OCI-M2 (cell line): ENCODE results near the gene OR4K2.
"Not testable (repeated sequence)": the region's sequence is repeated elsewhere in the genome, so short reads cannot be mapped to it uniquely, and the experiment has no call there.

Experiments used
- DNase-seq: peaks from one replicate; lab custom pipeline; 2025; ENCODE audit not compliant: unreplicated experiment; lab: John Stamatoyannopoulos, UW

The OR4K2 gene, protein sequence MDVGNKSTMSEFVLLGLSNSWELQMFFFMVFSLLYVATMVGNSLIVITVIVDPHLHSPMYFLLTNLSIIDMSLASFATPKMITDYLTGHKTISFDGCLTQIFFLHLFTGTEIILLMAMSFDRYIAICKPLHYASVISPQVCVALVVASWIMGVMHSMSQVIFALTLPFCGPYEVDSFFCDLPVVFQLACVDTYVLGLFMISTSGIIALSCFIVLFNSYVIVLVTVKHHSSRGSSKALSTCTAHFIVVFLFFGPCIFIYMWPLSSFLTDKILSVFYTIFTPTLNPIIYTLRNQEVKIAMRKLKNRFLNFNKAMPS

DNA sequence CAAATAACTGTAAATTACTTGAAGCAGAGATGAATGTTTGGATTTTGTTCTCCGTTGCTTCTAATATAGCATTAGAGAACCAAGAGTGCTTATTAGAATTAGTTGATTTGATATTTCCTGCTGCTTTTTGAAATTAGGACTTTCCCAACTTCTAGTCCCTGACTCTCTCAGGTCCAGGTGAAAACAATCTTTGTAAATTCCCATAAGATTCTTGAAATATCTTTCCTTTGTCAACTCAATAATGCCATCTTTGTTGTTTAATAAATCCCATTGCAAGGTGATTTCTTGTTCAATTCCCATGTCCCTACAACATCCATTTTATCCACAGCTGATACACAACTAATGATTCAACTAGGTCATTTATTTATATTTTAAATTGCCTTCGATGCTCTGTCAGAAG is at the start of gene OR4K2:
Gene OR4K2, plus strand, starts transcription at position 301 of the 400 bp plus-strand sequence. CDS start 1,126 bp downstream, outside the sequence.
- DNase-seq, result no peak

DNA sequence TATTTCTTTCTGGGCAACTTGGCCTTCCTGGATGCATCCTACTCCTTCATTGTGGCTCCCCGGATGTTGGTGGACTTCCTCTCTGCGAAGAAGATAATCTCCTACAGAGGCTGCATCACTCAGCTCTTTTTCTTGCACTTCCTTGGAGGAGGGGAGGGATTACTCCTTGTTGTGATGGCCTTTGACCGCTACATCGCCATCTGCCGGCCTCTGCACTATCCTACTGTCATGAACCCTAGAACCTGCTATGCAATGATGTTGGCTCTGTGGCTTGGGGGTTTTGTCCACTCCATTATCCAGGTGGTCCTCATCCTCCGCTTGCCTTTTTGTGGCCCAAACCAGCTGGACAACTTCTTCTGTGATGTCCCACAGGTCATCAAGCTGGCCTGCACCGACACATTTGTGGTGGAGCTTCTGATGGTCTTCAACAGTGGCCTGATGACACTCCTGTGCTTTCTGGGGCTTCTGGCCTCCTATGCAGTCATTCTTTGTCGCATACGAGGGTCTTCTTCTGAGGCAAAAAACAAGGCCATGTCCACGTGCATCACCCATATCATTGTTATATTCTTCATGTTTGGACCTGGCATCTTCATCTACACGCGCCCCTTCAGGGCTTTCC is 47.2 kb upstream of the OR4K2 start:
- not testable (repeated sequence) for DNase-seq

DNA sequence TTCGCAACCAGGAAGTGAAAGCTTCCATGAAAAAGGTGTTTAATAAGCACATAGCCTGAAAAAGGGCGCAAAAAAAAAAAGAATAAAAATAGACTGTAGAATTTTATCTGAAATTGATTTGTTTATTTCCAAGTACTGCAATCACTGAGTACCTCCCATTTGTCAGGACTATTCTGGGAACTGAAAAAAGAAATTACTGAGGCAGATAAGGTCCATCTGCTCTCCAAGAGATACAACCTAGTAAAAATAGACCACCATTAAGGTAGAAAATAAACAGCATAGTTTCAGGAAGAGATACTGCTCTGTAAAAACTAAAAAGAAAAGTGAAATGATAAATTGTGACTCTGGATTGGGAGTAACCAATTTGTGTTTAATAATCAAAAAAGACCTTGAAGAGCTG is 46.6 kb upstream of the OR4K2 start:
- no peak for DNase-seq

DNA sequence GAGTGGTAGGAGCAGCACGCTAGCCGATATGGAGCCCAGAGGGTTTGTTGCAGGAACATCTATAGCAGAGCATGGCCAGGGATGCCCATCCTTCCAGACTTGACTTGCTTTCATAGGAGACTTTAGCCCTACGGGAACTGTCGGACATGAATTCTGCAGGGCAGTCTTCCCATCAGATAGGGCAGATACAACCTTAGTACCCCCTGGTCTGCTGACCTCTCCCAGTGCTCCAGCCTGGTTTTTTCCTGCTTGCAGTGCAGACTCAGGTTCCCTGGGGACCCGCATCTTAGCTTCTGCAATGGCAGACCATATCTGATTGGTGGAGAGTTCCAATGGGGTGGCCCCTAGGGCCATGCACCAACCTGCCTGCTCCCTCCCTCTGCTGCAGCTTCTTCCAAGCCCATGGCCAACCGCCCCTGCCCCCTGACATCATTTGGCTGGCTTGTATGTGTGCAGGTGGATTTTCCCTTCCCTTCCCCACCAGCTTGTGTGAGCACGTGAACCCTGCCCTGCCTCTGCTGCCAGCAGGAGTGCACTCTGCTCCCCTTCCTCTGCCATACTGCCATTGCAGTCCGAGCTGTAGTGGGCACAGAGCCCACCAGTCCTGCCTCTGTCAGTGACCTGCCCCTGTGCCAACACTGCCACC is 40.6 kb upstream of the OR4K2 start:
- not testable (repeated sequence) for DNase-seq

DNA sequence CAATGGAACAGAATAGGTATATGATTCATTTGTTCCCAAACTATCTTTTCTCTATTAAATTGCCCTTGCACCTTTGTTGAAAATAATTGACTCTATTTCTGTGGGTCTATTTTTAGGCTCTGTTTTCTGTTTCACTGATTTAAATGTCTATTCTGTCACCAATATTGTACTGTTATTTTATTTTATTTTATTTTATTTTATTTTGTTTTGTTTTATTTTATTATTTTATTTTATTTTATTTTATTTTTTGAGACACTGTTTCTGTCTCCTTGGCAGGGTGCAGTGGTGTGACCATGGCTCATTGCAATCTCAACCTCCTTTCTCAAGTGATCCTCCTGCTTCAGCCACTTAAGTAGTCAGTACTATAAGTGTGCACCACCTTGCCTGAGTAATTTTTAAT is 36.5 kb upstream of the OR4K2 start:
- DNase-seq, result no peak

DNA sequence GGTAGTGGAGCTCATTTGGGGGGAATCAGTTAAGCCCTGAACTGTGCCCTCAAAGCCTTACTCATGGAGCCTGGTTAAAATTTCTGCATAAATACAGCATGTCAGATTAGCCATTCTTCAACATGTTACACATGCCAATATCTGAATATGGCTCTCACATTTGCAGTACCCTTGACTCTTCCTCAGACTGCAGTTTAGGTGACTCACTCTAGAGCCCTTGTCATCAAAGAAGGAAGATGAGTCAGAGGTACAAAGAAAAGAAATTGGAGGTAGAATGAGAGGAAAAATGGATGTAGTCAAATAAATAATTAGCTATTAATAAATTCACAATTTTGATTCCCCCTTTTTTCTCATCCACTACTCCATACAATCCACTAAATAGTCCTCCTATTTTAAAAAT is 23.6 kb upstream of the OR4K2 start:
- DNase-seq, result no peak

DNA sequence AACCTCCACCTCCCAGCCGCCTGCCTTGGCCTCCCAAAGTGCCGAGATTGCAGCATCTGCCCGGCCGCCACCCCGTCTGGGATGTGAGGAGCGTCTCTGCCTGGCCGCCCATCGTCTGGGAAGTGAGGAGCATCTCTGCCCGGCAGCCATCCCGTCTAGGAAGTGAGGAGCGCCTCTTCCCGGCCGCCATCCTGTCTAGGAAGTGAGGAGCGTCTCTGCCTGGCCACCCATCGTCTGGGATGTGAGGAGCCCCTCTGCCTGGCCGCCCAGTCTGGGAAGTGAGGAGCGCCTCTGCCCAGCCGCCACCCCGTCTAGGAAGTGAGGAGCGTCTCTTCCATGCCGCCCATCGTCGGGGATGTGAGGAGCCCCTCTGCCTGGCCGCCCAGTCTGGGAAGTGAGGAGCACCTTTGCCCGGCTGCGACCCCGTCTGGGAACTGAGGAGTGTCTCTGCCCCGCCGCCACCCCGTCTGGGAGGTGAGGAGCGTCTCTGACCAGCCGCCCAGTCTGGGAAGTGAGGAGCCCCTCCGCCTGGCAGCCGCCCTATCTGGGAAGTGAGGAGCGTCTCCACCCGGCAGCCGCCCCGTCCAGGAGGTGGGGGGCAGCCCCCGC is 8.8 kb upstream of the OR4K2 start:
- DNase-seq, result not testable (repeated sequence)

DNA sequence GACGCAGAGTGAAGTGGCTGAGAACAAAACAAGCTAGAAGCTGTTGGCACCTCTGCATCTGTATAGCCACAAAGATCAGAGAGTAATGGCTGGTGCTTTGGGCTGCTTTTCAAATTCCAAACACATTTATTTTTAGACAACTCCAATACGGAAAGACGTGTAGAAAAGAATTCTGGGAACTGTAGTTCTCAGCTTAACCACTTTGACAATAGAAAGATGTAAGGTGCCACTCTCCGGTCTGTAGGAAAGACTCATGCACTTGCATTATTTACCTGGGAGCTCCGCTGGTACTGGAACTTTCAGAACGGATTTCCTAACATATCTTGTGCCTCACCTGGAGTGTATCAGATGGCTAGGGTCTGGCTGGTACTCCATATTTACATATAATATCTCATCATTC is 1.8 kb upstream of the OR4K2 start:
- DNase-seq, result no peak

DNA sequence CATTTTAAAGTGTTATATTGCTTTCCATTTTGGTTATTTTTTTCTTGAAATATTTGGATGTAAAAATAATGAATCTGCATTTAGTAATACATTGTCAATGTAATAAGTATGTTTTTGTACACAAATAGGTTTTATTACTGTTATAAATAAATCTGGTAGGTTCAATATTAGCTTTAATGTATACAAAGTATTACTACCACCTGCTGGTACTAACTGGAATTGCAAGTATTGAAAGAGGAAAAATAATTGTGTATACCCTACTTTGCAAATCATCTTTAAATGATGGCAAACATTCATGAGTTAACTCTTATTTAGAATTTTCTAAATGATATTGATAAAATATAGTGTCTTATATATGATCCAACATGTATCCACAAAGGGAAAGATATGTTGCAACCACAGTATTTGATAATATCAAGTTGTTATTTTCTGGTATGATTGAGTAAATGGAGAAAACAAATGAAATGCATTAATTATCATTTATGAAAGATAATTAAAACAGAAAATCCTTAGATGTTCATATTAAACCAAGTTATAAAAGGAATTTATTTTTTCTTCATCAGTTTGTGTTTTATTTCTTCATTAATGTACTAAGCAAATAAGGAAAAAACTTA is 3.2 kb downstream of the OR4K2 start:
- no peak for DNase-seq

DNA sequence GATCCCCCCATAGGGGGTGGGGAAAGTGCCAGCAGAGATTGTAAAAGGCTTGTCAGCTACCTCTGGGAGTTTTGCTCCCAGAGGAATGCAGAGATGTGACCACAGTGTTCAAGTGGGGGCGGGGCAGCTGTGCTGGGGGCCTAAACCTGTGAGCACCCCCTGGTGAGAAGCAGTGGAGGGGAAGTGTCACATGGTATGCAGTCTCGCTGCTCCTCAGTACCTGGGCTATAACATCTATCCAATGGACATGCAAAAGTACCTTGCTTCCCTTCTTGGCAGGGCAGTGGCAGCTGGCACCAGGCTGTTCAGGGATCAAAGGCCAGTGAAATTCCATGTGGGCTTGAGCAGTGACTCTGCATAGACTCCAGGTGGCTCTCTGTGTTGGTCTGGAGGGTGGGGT is 20.3 kb downstream of the OR4K2 start:
- no peak for DNase-seq

DNA sequence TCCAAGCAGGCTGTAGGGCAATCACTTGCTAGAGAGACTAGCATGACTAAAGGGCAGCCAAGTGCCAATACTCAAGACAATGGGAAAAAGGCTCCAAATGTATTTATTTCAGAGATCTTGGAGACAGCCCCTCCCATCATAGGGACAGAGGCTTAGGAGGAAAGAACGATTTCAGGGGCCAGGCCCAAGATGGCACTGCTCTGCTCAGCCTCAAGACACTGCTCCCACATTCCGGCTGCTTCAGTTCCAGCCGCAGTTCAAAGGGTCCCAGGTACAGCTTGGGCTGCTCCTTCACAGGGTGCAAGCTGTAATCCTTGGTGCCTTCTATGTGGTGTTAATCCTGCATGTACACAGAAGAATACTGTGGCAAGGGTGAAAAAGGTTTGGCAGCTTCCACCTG is 26.1 kb downstream of the OR4K2 start:
- DNase-seq, result no peak

DNA sequence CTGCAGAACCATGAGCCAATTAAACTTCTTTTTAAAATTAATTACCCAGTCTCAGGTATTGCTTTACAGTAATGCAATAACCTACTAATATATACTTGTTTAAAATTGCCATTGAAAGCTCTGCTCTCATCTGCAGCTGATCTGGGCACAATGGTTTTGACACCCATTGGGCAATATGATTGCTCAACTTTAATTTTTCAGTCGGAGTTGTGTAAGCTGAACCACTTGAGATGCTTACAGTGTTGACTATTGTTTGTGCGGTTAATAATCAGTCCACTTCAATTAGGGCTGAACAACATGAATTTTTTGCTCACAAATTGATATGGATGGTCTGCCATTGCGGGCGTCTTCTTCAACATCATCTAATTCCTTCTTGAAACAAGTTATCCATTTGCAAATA is 27.5 kb downstream of the OR4K2 start:
- no peak for DNase-seq

DNA sequence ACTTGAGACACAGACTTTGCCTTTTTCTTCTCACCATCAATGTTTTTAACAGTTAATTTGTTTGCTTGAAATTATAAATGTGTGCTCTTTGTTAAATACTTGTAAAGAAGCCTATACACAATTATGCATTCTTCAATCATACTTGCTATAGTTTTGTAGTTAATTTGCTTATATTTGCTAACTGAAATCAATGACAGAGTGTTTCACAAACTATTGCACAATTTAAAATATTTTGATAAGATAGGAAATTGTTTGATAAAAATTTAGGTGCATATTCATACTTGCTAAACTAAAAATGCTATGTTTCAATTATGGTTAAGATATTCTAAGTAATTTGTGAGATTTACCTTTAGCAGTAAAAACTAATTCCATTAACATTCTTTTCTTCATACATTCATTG is 31.7 kb downstream of the OR4K2 start:
- no peak for DNase-seq

DNA sequence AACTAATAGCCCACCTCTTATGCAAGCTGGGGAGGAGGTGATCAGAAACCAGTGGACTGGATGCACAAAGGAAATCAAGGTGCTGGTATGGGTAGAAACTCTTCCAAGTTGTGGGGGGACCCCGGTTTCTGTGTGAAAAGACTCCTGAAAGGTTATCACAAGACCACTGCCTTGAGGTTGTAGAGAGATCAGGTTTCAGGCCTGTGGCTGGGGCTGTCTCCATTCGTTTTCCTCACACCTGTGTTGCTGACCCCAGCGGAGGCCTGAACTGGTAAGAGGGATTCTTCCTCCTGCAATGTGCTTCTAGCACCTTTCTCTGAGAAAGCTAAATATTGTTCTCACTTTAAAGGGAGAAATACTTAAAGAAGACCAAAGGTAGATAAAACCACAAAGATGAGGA is 36.2 kb downstream of the OR4K2 start:
- DNase-seq, result no peak

DNA sequence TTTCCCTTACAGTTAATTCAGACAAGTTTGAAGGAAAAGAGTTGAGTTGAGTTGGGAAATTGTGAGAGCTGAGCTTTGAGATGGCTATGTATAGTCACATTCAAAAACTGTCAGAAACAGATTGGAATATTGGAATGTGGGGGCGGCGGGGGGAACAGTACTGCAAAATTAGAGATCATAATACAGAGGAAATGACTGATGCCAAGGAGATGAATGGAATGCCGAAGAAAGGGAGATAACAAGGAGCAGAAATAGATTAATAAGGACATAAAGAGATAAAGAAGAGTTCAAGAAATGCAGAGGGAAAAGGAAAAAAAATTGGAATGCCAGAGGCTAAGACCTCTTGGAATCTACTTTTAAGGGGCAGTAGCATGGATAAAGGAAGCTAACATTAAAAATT is 42.3 kb downstream of the OR4K2 start:
- no peak for DNase-seq

DNA sequence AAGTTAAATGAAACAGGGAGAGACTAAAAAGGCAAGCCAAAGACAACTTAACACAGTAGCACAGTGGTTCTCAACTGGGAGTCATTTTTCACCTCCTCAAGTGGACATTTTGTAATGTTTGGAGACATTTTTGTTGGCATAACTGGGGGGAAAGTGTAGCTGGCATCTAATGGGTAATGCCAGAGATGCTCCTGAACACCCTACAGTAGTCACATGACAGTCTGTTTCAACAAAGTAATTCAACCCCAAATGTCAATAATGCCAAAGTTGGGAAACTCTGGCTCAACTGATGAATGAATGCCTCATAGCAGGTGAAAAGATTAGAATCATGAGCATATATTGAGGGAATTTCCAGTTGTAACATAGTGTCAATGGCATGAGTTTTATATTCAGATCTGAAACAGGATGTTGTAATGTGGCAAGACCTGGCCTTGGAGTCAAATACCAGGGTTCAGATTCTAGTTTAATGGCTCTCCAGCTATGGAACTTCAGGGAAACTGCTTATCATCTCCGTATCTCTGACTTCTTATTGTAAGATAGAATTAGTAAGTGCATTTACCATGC is 43.1 kb downstream of the OR4K2 start:
- DNase-seq, result no peak

DNA sequence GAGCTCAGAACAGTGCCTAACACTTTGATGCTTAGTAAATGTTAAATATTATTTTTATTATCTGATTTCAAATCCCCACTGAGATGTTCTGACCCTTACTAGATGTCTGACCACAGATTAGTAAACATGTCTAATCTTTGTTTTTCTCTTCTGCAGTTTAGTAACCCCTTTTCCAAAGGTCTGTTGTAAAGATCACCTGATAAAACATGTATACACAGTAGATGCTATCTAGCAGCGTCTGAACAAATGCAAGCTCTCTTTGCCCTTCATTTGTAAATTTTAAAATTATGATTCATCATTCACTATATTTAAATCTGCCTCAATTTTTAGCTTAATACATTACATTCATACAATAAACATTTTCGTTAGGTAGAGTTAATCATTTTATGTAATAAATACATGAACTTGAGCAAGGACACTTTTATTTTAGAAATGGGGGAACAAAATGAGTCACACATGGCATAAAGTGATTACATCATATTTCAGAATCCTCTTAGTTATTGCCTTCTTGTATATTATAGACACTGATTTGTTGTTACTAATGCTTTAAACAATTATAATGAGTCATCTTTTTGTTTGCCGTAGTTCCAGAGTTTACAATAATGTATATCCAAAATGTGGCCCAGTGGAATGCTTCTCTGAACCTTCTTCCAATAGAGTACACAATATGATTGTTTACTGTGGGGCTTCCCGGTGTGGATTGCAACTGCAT is 43.8 kb downstream of the OR4K2 start:
- no peak for DNase-seq

DNA sequence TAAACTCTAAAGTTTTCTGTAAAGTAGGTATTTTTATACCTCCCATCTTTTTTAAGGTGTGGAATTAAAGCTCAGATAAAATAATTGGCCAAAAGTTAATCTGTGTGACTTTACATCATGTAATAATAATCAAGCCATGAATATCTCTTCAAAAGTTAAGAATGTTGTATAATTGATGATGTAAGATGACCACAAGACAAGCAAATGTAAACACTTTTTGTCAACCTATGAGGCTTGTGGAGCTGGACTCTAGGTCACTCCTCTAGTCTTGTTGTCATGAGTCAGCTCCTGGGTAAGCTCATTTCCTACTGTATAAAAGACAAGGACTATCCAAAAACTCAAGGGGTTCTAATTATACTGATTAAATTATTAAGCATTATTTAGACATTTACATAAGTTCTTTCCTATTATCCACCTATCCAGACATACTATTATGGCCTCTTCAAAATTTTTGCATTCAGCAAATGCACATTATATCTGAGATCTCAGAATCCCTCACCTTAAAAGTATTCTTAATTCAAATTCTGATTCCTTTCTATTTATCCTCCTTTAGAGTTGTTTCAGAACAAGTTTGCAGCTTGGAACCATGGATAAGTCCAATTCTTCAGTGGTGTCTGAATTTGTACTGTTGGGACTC is 45.2 kb downstream of the OR4K2 start, which contains the start of gene OR4K5:
Gene OR4K5, plus strand, starts transcription at position 587 of the 637 bp plus-strand sequence. Its CDS starts 0 bp downstream, at position 587.
- DNase-seq, result no peak

DNA sequence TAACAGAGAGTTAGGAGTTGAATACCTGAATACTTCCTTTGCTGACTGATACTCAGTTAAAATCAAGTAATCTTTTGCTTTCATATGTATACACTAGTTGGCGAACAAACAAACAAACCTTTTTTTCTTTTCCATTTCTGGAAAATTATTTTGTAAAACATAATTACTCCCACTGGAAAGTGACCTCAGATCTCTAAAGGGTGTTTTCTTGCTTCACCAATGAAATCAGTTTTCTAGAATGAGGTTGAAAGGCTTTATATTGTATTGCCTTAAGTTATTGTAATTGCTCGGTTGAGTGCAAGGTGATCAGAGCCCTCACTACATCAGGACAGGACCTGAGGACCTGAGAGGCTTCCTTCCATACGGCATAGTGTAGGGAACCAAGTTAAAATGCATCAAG is 55.7 kb downstream of the OR4K2 start, which contains the start of gene OR4K1:
Gene OR4K1, plus strand, starts transcription at position 301 of the 400 bp plus-strand sequence. CDS start 4,750 bp downstream, outside the sequence.
- DNase-seq, result no peak
